KMS-11 (cell line): ENCODE results near the gene MX1.

ENCODE experiments used
- H2AFZ ChIP-seq: fragments of 200-600 bp; sonication (generic); 2 replicates; pipeline ENCODE4 v1.6.1; 2016; ENCODE audit warnings: antibody characterized with exemption, mixed run types, low read depth
- H3K27ac ChIP-seq: fragments of 200-600 bp; sonication (generic); 2 replicates; pipeline ENCODE4 v1.6.1; 2016; ENCODE audit warnings: mild to moderate bottlenecking, mixed run types
- H3K27me3 ChIP-seq: fragments of 200-600 bp; sonication (generic); 2 replicates; pipeline ENCODE4 v1.6.1; 2017; ENCODE audit warnings: mild to moderate bottlenecking, low read depth, mixed run types, moderate library complexity; ENCODE audit not compliant: insufficient read depth
- H3K36me3 ChIP-seq: fragments of 200-600 bp; sonication (generic); 2 replicates; pipeline ENCODE4 v1.6.1; 2017; ENCODE audit warnings: mild to moderate bottlenecking, mixed run types; ENCODE audit not compliant: insufficient read depth
- H3K4me1 ChIP-seq: fragments of 200-600 bp; sonication (generic); 2 replicates; pipeline ENCODE4 v1.6.1; 2016; ENCODE audit warnings: mild to moderate bottlenecking, low read depth, mixed run types; ENCODE audit not compliant: poor library complexity, severe bottlenecking
- H3K4me2 ChIP-seq: fragments of 200-600 bp; sonication (generic); 2 replicates; pipeline ENCODE4 v1.7.0; 2016; ENCODE audit warnings: mild to moderate bottlenecking, mixed run types
- H3K4me3 ChIP-seq: fragments of 200-600 bp; sonication (generic); IDR thresholded peaks from 2 replicates; pipeline ENCODE4 v1.6.1; 2017; ENCODE audit warnings: low read depth, low read length, mixed read lengths; ENCODE audit not compliant: insufficient read depth
- H3K79me2 ChIP-seq: fragments of 200-600 bp; sonication (generic); 2 replicates; pipeline ENCODE4 v1.6.1; 2016; ENCODE audit warnings: low read depth, mixed run types; ENCODE audit not compliant: insufficient read depth
- H3K9ac ChIP-seq: fragments of 200-600 bp; sonication (generic); 2 replicates; pipeline ENCODE4 v1.6.1; 2016; ENCODE audit warnings: mild to moderate bottlenecking, mixed run types
- H4K20me1 ChIP-seq: fragments of 200-600 bp; sonication (generic); 2 replicates; pipeline ENCODE4 v1.6.1; 2016; ENCODE audit warnings: mild to moderate bottlenecking, mixed run types; ENCODE audit not compliant: insufficient read depth
- TF ChIP-seq, protein P1 (sequence below): fragments of 200-600 bp; sonication (generic); conservative IDR thresholded peaks from 2 replicates; pipeline ENCODE4 v1.6.1; 2017; ENCODE audit warnings: low read depth, mild to moderate bottlenecking, antibody characterized with exemption, low read length, moderate library complexity, mixed read lengths

Gene MX1

DNA sequence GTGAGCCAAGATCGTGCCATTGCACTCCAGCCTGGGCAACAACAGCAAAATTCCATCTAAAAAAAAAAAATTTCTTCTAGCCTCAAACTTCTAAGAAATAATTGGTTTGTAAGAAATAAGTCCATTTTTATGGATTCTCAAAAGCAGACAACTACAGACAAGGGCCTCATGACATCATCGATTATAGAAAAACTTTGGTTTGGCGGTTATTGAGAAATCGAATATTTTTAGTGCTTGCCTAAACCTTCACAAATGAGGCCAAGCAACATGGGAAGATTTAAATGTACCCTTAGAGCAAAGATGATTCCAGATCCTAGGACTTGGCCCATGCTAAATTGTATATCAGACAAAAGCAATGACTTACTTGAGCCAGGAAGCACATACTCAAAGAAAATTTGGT lies 27.8 kb upstream of the MX1 start:
- H3K36me3 ChIP-seq = no peaks in the 10 kb centered on the region

DNA sequence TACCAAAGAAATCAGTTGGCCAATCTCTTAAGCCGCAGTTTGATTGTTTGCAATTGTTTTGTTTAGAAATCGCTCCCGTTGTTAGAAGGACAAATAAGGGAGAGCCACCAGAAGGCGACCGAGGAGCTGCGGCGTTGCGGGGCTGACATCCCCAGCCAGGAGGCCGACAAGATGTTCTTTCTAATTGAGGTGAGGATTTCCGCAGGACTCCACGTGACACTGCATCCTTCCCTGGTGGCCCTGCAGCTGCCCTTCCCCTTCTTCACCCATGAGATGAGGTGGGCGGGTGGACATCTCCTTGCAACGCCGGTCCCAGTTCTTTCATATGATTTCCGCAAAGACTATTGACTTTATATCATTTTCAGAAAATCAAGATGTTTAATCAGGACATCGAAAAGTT lies 27.2 kb upstream of the MX1 start:
- no peaks in the 10 kb centered on the region for H4K20me1 ChIP-seq
- H3K4me2 ChIP-seq = no peak overlapping the region
- no peaks in the 10 kb centered on the region; the same call in 1 of the 2 replicates for H3K27me3 ChIP-seq
- no peaks in the 10 kb centered on the region for H3K4me1 ChIP-seq
- H3K4me3 ChIP-seq = no peak overlapping the region
- no peak overlapping the region for H3K9ac ChIP-seq
- H3K36me3 ChIP-seq = no peaks in the 10 kb centered on the region
- no peaks in the 10 kb centered on the region for H3K79me2 ChIP-seq
- TF ChIP-seq, protein P1, sequence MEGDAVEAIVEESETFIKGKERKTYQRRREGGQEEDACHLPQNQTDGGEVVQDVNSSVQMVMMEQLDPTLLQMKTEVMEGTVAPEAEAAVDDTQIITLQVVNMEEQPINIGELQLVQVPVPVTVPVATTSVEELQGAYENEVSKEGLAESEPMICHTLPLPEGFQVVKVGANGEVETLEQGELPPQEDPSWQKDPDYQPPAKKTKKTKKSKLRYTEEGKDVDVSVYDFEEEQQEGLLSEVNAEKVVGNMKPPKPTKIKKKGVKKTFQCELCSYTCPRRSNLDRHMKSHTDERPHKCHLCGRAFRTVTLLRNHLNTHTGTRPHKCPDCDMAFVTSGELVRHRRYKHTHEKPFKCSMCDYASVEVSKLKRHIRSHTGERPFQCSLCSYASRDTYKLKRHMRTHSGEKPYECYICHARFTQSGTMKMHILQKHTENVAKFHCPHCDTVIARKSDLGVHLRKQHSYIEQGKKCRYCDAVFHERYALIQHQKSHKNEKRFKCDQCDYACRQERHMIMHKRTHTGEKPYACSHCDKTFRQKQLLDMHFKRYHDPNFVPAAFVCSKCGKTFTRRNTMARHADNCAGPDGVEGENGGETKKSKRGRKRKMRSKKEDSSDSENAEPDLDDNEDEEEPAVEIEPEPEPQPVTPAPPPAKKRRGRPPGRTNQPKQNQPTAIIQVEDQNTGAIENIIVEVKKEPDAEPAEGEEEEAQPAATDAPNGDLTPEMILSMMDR = no peak
- no peak overlapping the region for H2AFZ ChIP-seq
- H3K27ac ChIP-seq = no peak overlapping the region

More for the DNA sequence above, 27.8 kb upstream of the MX1 start:
- Histone ChIP-seq H3K27ac (no peak overlapping the region), H3K79me2 (no peaks in the 10 kb centered on the region), H2AFZ (no peak overlapping the region), H3K9ac (no peak overlapping the region), H3K4me1 (no peaks in the 10 kb centered on the region), H3K4me2 (no peak overlapping the region), H3K27me3 (no peaks in the 10 kb centered on the region; the same call in 1 of the 2 replicates), H3K4me3 (no peak overlapping the region), H4K20me1 (no peaks in the 10 kb centered on the region)
- TF ChIP-seq, protein P1 = no peak

DNA sequence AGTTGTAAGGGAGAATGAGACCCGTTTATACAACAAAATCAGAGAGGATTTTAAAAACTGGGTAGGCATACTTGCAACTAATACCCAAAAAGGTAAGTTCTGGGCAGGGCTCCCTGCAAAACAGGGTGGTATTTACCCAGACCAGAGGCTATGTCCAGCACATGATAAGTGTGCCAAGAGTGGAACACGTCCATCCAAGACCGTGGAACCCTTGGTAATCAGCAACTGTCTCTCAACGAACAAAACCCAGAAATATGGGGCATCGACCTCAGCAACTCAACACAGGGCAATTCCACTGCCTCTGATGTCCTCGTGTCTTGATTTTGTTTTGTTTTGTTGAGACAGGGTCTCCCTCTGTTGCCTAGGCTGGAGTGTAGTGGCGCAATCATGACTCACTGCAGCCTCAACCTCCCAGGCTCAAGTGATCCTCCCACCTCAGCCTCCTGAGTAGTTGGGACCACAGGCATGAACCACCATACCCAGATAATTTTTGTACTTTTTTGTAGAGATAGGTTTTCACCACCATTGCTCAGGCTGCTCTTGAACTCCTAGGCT lies 26.7 kb upstream of the MX1 start:
- Histone ChIP-seq H4K20me1 (no peaks in the 10 kb centered on the region), H3K9ac (no peak overlapping the region), H3K4me2 (no peak overlapping the region), H3K27ac (no peak overlapping the region), H3K4me1 (no peaks in the 10 kb centered on the region), H3K79me2 (no peaks in the 10 kb centered on the region), H3K4me3 (no peak overlapping the region), H2AFZ (no peak overlapping the region), H3K36me3 (no peaks in the 10 kb centered on the region), H3K27me3 (no peaks in the 10 kb centered on the region; the same call in 1 of the 2 replicates)
- TF ChIP-seq, protein P1 = no peak

DNA sequence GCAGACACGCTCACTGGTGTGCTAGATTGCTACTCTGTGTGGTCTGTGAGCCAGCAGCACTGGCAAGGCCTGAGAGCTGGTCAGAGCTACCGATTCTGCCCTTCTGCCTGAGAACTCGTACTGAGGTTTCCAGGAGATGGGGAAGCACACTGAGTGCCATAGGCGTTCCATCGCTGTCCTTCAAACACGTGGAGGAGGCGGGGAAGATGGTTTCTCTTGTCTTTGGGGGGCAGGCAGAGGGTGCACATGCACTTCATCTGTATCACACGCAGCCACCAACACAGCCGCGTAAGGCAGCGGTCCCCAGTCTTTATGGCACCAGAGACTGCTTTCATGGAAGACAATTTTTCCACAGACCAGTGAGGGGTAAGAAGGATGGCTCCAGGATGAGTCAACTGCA lies 23.8 kb upstream of the MX1 start:
- H3K4me1 ChIP-seq = no peaks in the 10 kb centered on the region
- no peaks in the 10 kb centered on the region for H3K79me2 ChIP-seq
- no peak overlapping the region for H3K9ac ChIP-seq
- H2AFZ ChIP-seq = no peak overlapping the region
- no peak overlapping the region for H3K4me2 ChIP-seq
- no peaks in the 10 kb centered on the region for H3K36me3 ChIP-seq
- no peak overlapping the region for H3K4me3 ChIP-seq
- no peaks in the 10 kb centered on the region for H4K20me1 ChIP-seq
- TF ChIP-seq, protein P1 = no peak
- H3K27me3 ChIP-seq = no peaks in the 10 kb centered on the region
- no peak overlapping the region for H3K27ac ChIP-seq
